ENCODE results near the gene ELAPOR2.

GRCh38 chr7:87094322-87094721 lies 34.9 kb upstream of the ELAPOR2 start:
- TF ChIP-seq CTCF (IDR thresholded peaks at IDR 0.05; ENCODE audit: poor library complexity) (no peak), EZH2phosphoT487 (IDR thresholded peaks at IDR 0.05; ENCODE audit: low read depth, severe bottlenecking, unreplicated experiment) (no peak), EZH2 (IDR thresholded peaks at IDR 0.05; ENCODE audit: borderline replicate concordance) (no peak)
